Activated CD4-positive, alpha-beta T cell treated with anti-CD3 and anti-CD28 coated beads, Interleukin-2, Interleukin-4, amounts not matched to agents 100 ng/mL and 50 ng/mL, durations not matched to agents 16 hours and 8 hours (primary cell): ENCODE results near the gene SRF.
"Not testable (repeated sequence)": the region's sequence is repeated elsewhere in the genome, so short reads cannot be mapped to it uniquely, and the experiment has no call there.

Source experiments
- DNase-seq: peaks from one replicate; pipeline ENCODE4 v3.0.0-alpha.2; 2020; ENCODE audit warnings: low spot score

Gene SRF

GRCh38 chr6:43170931-43171706 is at the start of gene SRF:
Gene SRF, plus strand, starts transcription at chr6:43171269. Its CDS starts 388 bp downstream, at chr6:43171657.
- DNase-seq = peak; percentile 100

- no peak for DNase-seq
These were observed 48.9 kb upstream of the SRF start for GRCh38 chr6:43122146-43122545.

- DNase-seq = no peak
These were observed 47.4 kb upstream of the SRF start for GRCh38 chr6:43123461-43124314.

GRCh38 chr6:43124481-43124880 is 46.6 kb upstream of the SRF start:
- DNase-seq = no peak

DNA sequence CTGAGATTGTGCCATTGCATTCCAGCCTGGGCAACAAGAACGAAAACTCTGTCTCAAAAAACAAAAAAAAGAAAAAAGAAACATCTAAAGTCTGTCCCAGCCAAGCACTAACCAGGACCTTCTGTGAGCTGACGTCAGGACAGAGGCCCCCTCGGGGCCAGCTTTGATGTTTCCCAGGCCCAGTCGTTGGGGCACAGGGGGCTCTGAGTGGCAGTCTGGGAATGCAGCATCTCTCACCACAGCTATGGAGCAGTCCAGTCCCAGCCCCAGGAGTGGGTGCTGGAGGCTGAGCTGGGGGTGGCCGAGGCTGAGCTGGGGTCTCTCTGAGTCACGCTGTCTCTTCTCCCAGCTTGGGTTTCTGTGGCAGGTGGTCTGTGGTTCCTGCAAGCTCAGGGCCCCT is 46.0 kb upstream of the SRF start:
- no peak for DNase-seq

DNA sequence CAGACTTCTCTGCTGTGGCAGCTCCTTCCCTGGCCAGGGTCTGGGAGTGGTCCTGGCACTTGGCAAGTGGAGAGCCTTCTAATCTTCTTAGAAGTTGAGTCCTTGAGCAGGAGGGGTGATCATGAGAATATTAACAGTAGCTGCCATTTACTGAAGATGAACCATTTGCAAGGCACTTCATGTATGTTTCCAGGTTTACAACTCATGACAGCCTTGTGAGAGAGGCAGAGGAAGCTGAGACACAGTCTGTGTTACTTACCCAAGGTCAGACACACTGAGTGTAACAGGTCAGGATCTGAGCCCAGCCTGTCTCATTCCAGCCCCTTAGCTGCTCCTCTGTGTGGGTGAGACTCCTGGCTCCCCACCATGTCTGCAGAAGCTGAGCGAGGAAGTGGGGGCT is 45.5 kb upstream of the SRF start:
- DNase-seq = no peak

- no peak for DNase-seq
These were observed 43.9 kb upstream of the SRF start for GRCh38 chr6:43127180-43127579.

GRCh38 chr6:43127877-43128276 is 43.2 kb upstream of the SRF start:
- no peak for DNase-seq

- no peak for DNase-seq
These were observed 42.1 kb upstream of the SRF start for GRCh38 chr6:43128926-43129325.

DNA sequence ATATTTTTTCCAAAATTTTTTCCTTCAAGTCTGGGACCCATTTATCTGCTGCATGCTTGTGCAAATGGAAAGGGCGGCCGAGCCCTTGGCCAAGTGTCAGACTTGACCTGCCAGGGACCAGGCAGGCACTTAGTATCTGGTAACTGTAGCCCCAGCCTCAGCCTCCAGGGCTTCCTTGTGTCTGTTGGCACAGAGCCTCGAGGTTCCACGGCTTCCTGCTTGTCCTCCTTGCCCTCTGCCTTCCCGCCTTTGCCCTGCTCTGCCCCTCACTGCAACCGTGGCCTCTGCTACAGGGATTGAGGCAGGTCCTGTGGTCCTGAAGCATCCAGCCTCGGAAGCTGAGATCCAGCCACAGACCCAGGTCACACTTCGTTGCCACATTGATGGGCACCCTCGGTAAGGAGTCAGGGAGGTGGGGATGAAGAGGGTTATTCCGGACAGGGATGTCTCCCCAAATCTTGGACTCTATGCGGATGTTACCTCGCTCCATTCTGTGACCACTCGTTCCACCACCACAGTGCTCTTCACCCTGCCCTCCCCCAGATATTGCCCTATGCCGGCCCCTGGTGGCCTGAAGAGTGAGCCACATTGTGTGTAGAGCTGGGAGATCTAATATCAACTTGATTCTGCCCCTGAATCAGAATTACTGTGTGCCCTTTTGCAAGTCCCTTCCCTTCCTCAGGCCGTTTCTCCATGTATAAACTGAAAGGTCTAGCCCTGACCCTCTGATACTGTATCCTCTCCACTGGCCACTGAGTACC is 41.5 kb upstream of the SRF start:
- DNase-seq = no peak

GRCh38 chr6:43130429-43130828 is 40.6 kb upstream of the SRF start:
- no peak for DNase-seq

DNA sequence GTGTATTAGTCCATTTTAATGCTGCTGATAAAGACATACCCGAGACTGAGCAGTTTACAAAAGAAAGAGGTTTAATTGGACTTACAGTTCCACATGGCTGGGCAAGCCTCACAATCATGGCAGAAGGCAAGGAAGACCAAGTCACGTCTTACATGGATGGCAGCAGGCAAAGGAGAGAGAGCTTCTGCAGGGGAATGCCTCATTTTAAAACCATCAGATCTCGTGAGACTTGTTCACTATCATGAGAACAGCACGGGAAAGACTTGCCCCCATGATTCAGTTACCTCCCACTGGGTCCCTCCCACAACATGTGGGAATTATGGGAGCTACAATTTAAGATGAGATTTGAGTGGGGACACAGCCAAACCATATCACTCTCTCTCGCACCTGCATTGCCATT is 39.7 kb upstream of the SRF start:
- not testable (repeated sequence) for DNase-seq

DNA sequence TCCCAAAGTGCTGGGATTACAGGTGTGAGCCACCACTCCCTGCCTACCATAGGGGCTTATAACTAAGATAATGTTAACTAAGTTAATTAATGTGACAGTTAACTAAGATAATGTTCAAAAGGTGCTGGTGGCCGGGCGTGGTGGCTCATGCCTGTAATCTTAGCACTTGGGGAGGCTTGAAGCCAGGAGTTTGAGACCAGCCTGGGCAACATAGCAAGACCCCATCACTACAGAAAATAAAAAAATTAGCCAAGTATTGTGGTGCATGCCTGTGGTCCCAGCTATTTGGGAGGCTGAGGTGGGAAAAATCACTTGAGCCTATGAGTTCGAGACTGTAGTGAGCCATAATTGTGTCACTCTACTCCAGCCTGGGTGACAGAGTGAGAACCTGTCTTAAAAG is 32.8 kb upstream of the SRF start:
- no peak for DNase-seq

DNA sequence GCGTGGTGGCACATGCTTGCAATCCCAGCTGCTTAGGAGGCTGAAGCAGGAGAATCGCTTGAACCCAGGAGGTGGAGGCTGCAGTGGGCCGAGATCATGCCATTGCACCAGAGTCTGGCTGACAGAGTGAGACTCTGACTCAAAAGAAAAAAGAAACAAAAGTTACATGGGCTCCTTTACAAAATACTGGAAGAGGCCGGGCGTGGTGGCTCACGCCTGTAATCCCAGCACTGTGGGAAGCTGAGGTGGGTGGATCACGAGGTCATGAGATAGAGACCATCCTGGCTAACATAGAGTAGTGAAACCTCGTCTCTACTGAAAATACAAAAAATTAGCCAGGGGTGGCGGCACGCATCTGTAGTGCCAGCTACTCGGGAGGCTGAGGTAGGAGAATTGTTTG is 31.1 kb upstream of the SRF start:
- not testable (repeated sequence) for DNase-seq

- DNase-seq = no peak
These were observed 29.4 kb upstream of the SRF start for GRCh38 chr6:43141644-43142043.

- DNase-seq = no peak
These were observed 29.0 kb upstream of the SRF start for GRCh38 chr6:43142101-43142500.

- peak; percentile 74 for DNase-seq
These were observed 27.6 kb upstream of the SRF start for GRCh38 chr6:43143235-43144128.

GRCh38 chr6:43144879-43145278 is 26.2 kb upstream of the SRF start:
- DNase-seq = no peak

DNA sequence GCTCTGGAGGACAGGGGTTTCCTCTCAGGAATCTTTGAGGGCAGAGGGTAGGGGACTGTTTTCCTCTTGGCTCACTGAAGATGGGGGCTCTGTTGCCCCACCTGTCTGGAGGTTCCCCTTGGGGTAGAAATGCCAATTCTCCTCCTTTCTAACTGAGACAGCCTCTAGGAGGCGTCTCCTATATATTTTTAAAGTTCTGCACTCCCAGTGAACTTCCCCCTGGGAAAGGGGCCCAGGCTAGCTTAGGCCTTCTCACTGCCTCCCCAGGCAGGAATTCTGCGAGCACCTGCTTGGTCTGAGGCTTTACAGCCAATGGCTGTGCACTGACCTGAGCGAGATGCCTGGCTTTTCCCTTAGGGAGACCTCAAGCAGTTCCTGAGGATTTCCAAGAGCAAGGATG is 24.8 kb upstream of the SRF start:
- no peak for DNase-seq

DNA sequence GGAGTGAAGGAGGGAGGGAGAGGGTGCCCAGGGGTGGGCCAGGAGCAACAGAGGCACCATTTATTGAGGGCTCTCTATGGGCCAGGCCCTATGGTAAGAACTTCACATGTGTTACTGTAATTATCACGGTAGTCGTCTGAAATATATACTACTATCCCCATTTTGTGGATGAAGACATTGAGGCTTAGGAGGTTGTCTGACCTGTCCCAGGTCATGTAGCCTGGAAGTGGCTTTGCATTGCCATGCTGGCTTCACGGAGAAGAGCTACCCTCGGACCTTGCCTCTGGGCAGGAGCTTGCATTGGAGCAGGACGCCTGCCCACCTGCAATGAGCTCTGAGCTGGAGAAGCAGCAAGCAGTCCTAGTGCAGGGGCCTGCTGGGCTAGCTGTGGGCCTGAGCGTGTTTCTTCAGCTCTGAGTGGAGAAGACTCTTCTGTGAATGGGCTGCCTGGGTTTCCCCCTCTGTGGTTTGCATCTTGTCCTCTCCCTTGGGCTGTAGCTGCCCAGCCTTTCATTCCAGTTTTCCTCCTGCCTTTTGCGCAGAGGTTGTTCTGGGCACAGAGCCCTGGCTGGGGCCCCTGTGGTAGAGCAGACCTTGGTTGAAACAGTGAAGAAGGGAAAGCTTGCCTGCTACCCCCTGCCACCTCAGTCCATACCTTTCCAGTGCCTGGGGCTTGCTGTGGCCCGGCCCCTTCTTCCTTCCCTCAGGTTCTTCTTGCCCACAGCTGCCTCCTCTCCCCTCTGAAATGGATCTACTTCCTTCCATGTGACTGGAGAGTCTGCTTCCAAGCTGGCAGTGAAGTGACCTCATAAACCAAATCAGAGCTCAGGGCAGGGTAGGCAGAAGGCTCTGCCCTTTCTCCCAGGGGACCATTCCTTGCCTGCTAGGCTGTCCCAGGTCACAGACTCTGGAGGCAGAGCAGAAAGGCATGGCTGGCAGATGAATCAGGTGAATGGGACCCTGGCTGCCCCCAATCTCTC is 24.1 kb upstream of the SRF start:
- DNase-seq = no peak
